ENCODE measurements around the gene ZNF385D. TPM values are rescaled to one million over a fixed set of nuclear protein-coding genes. Genes with fewer than 3 reads are reported as not detected.

The ZNF385D gene
- total and polyA plus RNA-seq, 4 donors, result 0.08 to 0.50 (median 0.09) TPM

GRCh38 chr3:21644268-21644667 lies 106.7 kb downstream of the ZNF385D start:
- Histone ChIP-seq H3K27me3 (ENCODE audit: control insufficient read depth in 4 of 4, insufficient read depth in 4 of 4, low read length in 3 of 4) (no peaks in the 10 kb centered on the region), H3K27ac (ENCODE audit: low read depth in 1 of 2, low read length in 2 of 2) (no peak overlapping the region), H3K4me3 (ENCODE audit: low read depth in 1 of 3, low read length in 3 of 3) (no peak overlapping the region), H3K9me3 (ENCODE audit: control insufficient read depth in 4 of 4, low read length in 3 of 4) (peaks cover 0 to 3% (median 0%) of the 10 kb centered on the region in 4 donors), H3K4me1 (ENCODE audit: control insufficient read depth in 4 of 4, insufficient read depth in 4 of 4, low read length in 3 of 4) (peaks cover 0 to 1% (median 0%) of the 10 kb centered on the region in 4 donors), H3K36me3 (ENCODE audit: control insufficient read depth in 4 of 4, insufficient read depth in 3 of 4, low read depth in 1 of 4, low read length in 3 of 4) (no peaks in the 10 kb centered on the region), H3K9ac (ENCODE audit: low read depth in 1 of 2, low read length in 2 of 2) (no peak overlapping the region)
- 68% methylated on average over 2 of the region's 2 CpGs for WGBS
- no peak for TF ChIP-seq TAF1 (conservative IDR thresholded peaks at IDR 0.05)
- TF ChIP-seq RXRA (IDR thresholded peaks at IDR 0.05), result peak in 1 of 2 donors; percentile 24
- TF ChIP-seq ATF3 (IDR thresholded peaks at IDR 0.05), result no peak
- TF ChIP-seq FOXA2 (IDR thresholded peaks at IDR 0.05), result no peak
- no peak for TF ChIP-seq YY1 (IDR thresholded peaks at IDR 0.05)
- no peak for TF ChIP-seq CTCF (IDR thresholded peaks at IDR 0.05; ENCODE audit: low read depth, low read length, missing input control)
- TF ChIP-seq HNF4G (IDR thresholded peaks at IDR 0.05), result no peak
- DNase-seq (ENCODE audit: low spot score), result no peak

GRCh38 chr3:21643752-21644151 lies 107.3 kb downstream of the ZNF385D start:
- Histone ChIP-seq H3K9ac (ENCODE audit: low read depth in 1 of 2, low read length in 2 of 2) (no peak overlapping the region), H3K27me3 (ENCODE audit: control insufficient read depth in 4 of 4, insufficient read depth in 4 of 4, low read length in 3 of 4) (no peaks in the 10 kb centered on the region), H3K36me3 (ENCODE audit: control insufficient read depth in 4 of 4, insufficient read depth in 3 of 4, low read depth in 1 of 4, low read length in 3 of 4) (no peaks in the 10 kb centered on the region), H3K4me3 (ENCODE audit: low read depth in 1 of 3, low read length in 3 of 3) (no peak overlapping the region), H3K27ac (ENCODE audit: low read depth in 1 of 2, low read length in 2 of 2) (no peak overlapping the region), H3K9me3 (ENCODE audit: control insufficient read depth in 4 of 4, low read length in 3 of 4) (peaks cover 0 to 3% (median 0%) of the 10 kb centered on the region in 4 donors), H3K4me1 (ENCODE audit: control insufficient read depth in 4 of 4, insufficient read depth in 4 of 4, low read length in 3 of 4) (peaks cover 0 to 1% (median 0%) of the 10 kb centered on the region in 4 donors)
- no peak for DNase-seq (ENCODE audit: low spot score)
- WGBS, result 72% methylated on average over 2 of the region's 2 CpGs
- TF ChIP-seq MAX (IDR thresholded peaks at IDR 0.05) (no peak), YY1 (IDR thresholded peaks at IDR 0.05) (no peak), HNF4A (conservative IDR thresholded peaks at IDR 0.05) (no peak), RXRA (IDR thresholded peaks at IDR 0.05) (no peak), NR2F2 (IDR thresholded peaks at IDR 0.05) (no peak), EGR1 (IDR thresholded peaks at IDR 0.05; ENCODE audit: low read depth in 2 of 2) (no peak), ATF3 (IDR thresholded peaks at IDR 0.05) (no peak), RAD21 (IDR thresholded peaks at IDR 0.05) (no peak), HNF4G (IDR thresholded peaks at IDR 0.05) (no peak), CTCF (IDR thresholded peaks at IDR 0.05; ENCODE audit: low read depth, low read length, missing input control) (no peak), GABPA (IDR thresholded peaks at IDR 0.05 in 1 of 2, conservative IDR thresholded peaks at IDR 0.05 in 1 of 2) (no peak), ZBTB33 (IDR thresholded peaks at IDR 0.05) (no peak), REST (IDR thresholded peaks at IDR 0.05) (no peak), FOXA2 (IDR thresholded peaks at IDR 0.05) (no peak), TAF1 (conservative IDR thresholded peaks at IDR 0.05) (no peak)

Data from liver (tissue), 9 donors.